ENCODE results near the gene REV3L. TPM values are rescaled to one million over a fixed set of nuclear protein-coding genes. Genes with fewer than 3 reads are reported as not detected.

REV3L gene
- total and polyA plus RNA-seq, 2 of the 8 experiments (the other 6 are each of a cell fraction or from before 2014, with no cell fraction given): 2.1 to 6.6 TPM

- no peak for FAIRE-seq
- no peak overlapping the region for H3K4me2 ChIP-seq (ENCODE audit: insufficient read depth in 1 of 2, low read depth in 2 of 2, low read length in 2 of 2)
- POLR2A ChIA-PET (ENCODE audit: partially characterized antibody): no interaction called here
Observed at GRCh38 chr6:111399626-111400025, 83.4 kb downstream of the REV3L start.

More at GRCh38 chr6:111399626-111400025, 83.4 kb downstream of the REV3L start:
- H3K9ac ChIP-seq (replicated peaks in 1 of 4; ENCODE audit: extremely low read depth in 1 of 4, low read depth in 3 of 4, low read length in 3 of 4): no peak overlapping the region
- no peaks in the 10 kb centered on the region for H3K79me1 ChIP-seq (ENCODE audit: low read depth, low read length)
- H3K27ac ChIP-seq (ENCODE audit: low read depth, low read length): no peak overlapping the region
- no peaks in the 10 kb centered on the region for H3K27me3 ChIP-seq (replicated peaks in 1 of 4; ENCODE audit: control insufficient read depth in 3 of 4, extremely low read depth in 1 of 4, insufficient read depth in 3 of 4, low read length in 3 of 4)
- no peak overlapping the region for H4K8ac ChIP-seq (ENCODE audit: extremely low read depth, insufficient read depth, low read length)
- no peak overlapping the region for H3K18ac ChIP-seq (ENCODE audit: extremely low read depth, low read length)
- H2AK5ac ChIP-seq (ENCODE audit: low read depth, low read length): no peak overlapping the region
- H4K91ac ChIP-seq (replicated peaks; ENCODE audit: insufficient read length, low read length): no peak overlapping the region
- H3K23ac ChIP-seq (ENCODE audit: insufficient read length): no peak overlapping the region
- H2BK5ac ChIP-seq (ENCODE audit: low read depth, low read length): no peak overlapping the region
- H2BK12ac ChIP-seq (ENCODE audit: low read depth, low read length): no peak overlapping the region
- no peak for TF ChIP-seq BACH1 (IDR thresholded peaks at IDR 0.05; ENCODE audit: low read length)
- TF ChIP-seq SIX5 (IDR thresholded peaks at IDR 0.05; ENCODE audit: low read depth, low read length): no peak
- no peak for TF ChIP-seq RXRA (IDR thresholded peaks at IDR 0.05; ENCODE audit: insufficient read depth, low read depth, low read length)
- TF ChIP-seq KDM4A (IDR thresholded peaks at IDR 0.05; ENCODE audit: low read depth, low read length, severe bottlenecking): no peak
- TF ChIP-seq GABPA (IDR thresholded peaks at IDR 0.05; ENCODE audit: borderline replicate concordance, insufficient read depth, low read length): no peak
- no peak for TF ChIP-seq POU5F1 (IDR thresholded peaks at IDR 0.05; ENCODE audit: low read depth, low read length)
- no peak overlapping the region for H2BK20ac ChIP-seq (ENCODE audit: low read length)
- no peak overlapping the region for H2AFZ ChIP-seq (ENCODE audit: low read length)
- CTCF ChIA-PET (ENCODE audit: partially characterized antibody): no interaction called here
- H3K4me1 ChIP-seq (replicated peaks in 1 of 4; ENCODE audit: control insufficient read depth in 3 of 4, insufficient read depth in 4 of 4, low read length in 3 of 4): no peaks in the 10 kb centered on the region
- no peak overlapping the region for H3K14ac ChIP-seq (ENCODE audit: insufficient read length)
- H3K79me2 ChIP-seq (ENCODE audit: control insufficient read depth in 1 of 2, insufficient read depth in 2 of 2, low read length in 2 of 2): no peaks in the 10 kb centered on the region
- peaks cover 0 to 4% (median 0%) of the 10 kb centered on the region in 4 experiments; a peak in 2 of 8 replicates for H3K36me3 ChIP-seq (ENCODE audit: control insufficient read depth in 2 of 4, insufficient read depth in 4 of 4, low read length in 3 of 4)
- H3K4me3 ChIP-seq (ENCODE audit: extremely low read depth in 1 of 4, insufficient read depth in 2 of 4, low read depth in 3 of 4, low read length in 4 of 4): no peak overlapping the region
- no peak for DNase-seq (ENCODE audit: low read depth in 1 of 2, low spot score in 2 of 2)
- H3K4ac ChIP-seq (replicated peaks; ENCODE audit: insufficient read length, low read depth, low read length): no peak overlapping the region
- H3K23me2 ChIP-seq (ENCODE audit: low read depth, low read length): no peaks in the 10 kb centered on the region
- H4K20me1 ChIP-seq (replicated peaks in 1 of 2; ENCODE audit: control insufficient read depth in 1 of 2, insufficient read depth in 2 of 2, low read length in 2 of 2): no peaks in the 10 kb centered on the region
- H2BK15ac ChIP-seq (ENCODE audit: low read length): no peak overlapping the region
- no peaks in the 10 kb centered on the region for H3K9me3 ChIP-seq (ENCODE audit: insufficient read depth in 2 of 2, low read depth in 1 of 2, low read length in 1 of 2)
- 90% methylated on average over 3 of the region's 3 CpGs; no CpG with 5 or more reads in 1 of the 2 experiments for WGBS, 2 experiments (ENCODE audit: extremely low coverage in 1 of 2, insufficient coverage in 1 of 2, insufficient read length in 1 of 2, insufficient replicate concordance in 2 of 2, low coverage in 1 of 2, low lambda C conversion rate in 2 of 2, missing lambda C conversion rate in 1 of 2)
- H2BK120ac ChIP-seq (replicated peaks; ENCODE audit: low read depth, low read length): no peak overlapping the region
- H4K5ac ChIP-seq (ENCODE audit: insufficient read length, low read depth, low read length): no peak overlapping the region
- no peak overlapping the region for H3K56ac ChIP-seq (replicated peaks; ENCODE audit: insufficient read length, low read depth, low read length)

All from H1 (cell line).